ENCODE measurements around the gene CFD.
"Not testable (repeated sequence)": the region's sequence is repeated elsewhere in the genome, so short reads cannot be mapped to it uniquely, and the experiment has no call there.

The CFD gene

DNA sequence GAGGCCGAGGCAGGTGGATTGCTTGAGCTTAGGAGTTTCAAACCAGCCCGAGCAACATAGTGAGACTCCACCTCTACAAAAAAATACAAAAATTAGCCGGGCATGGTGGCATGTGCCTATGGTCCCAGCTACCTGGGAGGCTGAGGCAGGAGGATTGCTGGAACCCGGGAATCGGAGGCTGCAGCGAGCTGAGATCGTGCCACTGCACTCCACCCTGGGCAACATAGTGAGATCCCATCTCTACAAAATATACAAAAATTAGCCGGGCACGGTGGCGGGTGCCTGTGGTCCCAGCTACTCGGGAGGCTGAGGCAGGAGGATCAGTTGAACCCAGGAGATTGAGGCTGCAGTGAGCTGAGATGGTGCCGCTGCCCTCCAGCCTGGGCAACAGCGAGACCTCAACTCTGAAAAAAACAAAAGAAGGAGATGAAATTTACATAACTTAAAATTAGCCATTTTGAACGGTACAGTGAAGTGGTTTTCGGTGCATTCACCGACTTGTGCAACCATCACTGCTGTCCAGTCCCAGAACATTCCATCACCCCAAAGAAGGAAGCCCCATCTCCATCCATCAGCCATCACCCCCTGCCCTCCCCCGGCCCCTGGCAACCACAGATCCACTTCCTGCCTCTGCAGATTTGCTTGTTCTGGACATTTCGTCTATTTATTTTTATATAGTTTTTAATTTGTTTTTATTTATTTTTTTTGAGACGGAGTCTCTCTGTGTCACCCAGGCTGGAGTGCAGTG, 33.4 kb upstream of the CFD start:
- no peak for DNase-seq (ENCODE audit: low read depth in 2 of 2)

- no peak for DNase-seq (ENCODE audit: low read depth in 2 of 2)
Measured at GRCh38 chr19:827314-827709, 32.2 kb upstream of the CFD start.

GRCh38 chr19:827710-828321, 31.6 kb upstream of the CFD start, which contains the start of gene AZU1:
Gene AZU1 (plus strand): TSS chr19:827837. CDS start chr19:827847, 10 bp downstream.
- no peak for DNase-seq (ENCODE audit: low read depth in 2 of 2)

- no peak for DNase-seq (ENCODE audit: low read depth in 2 of 2)
Measured at GRCh38 chr19:829129-829758, 30.2 kb upstream of the CFD start.

DNA sequence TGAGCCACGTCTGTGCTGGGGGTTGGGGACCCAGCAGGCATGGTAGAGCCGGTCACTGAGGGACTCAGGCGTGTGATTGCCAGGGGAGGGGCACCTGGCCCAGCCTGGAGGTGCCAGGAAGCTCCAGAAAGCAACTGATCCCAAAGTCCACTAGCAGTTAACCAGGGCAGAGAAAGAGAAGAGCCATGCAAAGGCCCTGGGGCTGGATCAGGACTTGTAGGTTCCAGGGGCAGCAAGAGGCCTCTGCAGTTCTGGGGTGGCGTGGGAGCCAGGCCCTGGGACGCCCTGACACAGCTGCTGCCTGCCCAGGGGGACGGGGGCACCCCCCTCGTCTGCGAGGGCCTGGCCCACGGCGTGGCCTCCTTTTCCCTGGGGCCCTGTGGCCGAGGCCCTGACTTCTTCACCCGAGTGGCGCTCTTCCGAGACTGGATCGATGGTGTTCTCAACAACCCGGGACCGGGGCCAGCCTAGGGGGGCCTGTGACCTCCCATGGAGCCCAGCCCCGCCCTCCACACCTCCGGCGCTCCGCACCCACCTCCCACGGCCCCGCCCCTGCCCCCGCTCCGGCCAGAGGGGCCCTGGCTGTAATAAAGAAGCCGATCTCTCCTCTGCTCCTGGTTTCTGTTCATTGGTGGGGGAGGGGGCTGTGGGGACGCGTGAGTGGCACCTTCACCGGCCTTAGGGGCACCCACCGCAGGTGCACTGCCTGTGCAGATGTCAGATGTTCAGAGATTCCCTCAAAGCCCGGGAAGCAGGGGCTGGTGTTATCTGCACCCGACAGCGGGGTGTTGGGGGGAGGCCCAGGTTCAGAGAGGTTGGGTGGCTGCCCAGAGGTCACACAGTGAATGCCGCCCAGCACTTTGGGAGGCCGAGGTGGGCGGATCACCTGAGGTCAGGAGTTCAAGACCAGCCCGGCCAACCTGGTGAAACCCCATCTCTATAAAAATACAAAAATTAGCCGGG, 27.8 kb upstream of the CFD start:
- DNase-seq (ENCODE audit: low read depth in 2 of 2) = no peak

- no peak for DNase-seq (ENCODE audit: low read depth in 2 of 2)
Measured at GRCh38 chr19:834216-834615, 25.2 kb upstream of the CFD start.

DNA sequence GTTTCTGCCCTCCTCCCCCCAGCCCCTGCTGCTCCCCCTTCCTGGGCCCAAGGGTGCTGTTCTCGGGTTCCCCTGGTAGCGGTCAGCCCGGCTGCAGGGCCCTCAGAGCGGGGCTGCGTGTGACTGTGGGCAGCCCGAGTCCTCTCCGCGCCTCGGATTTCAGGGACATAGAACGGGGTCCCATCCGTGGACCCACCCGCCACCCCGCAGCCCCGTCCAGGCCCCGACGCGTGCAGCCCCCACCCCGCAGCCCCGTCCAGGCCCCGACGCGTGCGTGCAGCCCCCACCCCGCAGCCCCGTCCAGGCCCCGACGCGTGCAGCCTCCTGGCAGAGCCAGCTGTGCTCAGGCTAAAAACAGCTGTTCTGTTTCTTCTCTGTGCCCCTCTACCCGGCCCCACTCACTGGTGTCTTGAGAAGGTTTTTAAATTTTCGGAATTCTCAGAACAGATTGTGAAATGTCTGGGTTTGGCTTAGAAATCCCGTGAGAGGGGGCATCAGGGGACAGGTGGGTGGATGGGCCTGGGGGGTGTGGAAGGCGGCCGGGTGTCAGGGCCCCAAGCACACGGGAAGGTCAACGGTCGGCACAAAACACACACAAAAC, 24.2 kb upstream of the CFD start:
- no peak for DNase-seq (ENCODE audit: low read depth in 2 of 2)

DNA sequence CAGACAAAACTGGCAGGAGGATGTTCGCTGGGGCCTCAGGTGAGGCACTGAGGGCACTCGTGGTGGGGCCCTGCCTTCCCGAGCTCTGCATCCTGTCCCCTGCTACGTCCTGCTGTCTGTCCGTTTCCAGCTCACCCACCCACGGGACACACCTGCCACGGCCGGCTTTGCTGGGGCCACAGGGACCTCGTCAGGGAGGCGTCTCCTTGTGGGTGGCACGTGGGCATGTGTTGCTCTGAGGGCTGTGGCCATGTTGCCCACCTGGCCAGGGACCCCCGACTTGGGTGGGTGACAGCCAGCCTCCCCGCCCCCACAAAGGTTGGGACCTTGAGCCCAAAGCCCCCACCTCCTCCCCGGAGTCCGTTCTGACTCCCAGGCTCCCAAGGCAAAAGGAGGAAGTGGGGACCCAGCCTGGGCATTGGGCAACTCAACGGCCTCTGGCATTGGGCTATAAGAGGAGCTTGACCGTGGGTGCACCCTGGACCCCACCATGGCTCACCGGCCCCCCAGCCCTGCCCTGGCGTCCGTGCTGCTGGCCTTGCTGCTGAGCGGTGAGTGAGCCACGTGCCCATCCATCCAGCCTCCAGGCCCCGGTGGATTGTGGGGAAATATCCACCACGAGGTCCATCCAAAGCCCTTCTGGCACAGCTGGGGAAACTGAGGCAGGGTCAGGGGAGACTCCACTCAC, 18.8 kb upstream of the CFD start, which contains the start of gene PRTN3:
Gene PRTN3, plus strand, starts transcription at position 481 of the 688 bp plus-strand sequence. Its CDS starts 10 bp downstream, at position 491.
- DNase-seq (ENCODE audit: low read depth in 2 of 2) = no peak

DNA sequence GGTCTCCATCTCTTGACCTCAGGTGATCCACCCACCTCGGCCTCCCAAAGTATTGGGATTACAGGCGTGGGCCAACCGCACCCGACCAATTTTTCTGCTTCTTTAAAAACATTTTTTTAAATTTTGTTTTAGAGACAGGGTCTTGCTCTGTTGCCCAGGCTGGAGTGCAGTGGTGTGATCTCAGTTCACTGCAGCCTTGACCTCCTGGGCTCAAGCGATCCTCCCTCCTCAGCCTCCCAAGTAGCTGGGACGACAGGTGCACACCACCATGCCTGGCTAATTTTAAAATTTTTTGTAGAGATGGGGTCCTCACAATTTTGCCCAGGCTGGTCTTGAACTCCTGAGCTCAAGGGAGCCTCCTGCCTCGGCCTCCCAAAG, 16.7 kb upstream of the CFD start:
- not testable (repeated sequence) for DNase-seq (ENCODE audit: low read depth in 2 of 2)

DNA sequence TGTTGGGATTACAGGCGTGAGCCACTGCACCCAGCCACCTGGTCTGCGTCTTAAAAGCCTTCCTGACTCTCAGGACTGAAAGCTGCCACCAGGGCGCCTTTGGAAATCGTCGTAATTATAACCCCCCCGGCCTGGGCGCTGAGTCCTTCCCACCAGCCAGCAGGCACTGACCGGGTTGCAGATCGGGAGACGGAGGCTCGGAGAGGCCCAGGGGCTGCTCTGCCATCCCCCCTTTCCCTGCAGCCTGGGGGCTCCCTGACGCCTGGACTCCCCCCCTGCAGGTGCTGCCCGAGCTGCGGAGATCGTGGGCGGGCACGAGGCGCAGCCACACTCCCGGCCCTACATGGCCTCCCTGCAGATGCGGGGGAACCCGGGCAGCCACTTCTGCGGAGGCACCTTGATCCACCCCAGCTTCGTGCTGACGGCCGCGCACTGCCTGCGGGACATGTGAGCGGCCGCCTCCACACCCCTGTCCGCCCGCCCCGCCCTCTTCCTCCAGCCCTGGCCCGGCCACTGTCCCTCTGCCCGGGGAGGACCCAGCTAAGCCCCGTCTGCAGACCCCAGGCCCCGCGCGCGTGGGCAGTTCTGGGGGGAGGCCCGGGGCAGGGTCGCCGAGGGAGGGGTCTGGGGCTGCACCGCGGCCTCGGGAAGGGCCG, 16.2 kb upstream of the CFD start:
- no peak for DNase-seq (ENCODE audit: low read depth in 2 of 2)

DNA sequence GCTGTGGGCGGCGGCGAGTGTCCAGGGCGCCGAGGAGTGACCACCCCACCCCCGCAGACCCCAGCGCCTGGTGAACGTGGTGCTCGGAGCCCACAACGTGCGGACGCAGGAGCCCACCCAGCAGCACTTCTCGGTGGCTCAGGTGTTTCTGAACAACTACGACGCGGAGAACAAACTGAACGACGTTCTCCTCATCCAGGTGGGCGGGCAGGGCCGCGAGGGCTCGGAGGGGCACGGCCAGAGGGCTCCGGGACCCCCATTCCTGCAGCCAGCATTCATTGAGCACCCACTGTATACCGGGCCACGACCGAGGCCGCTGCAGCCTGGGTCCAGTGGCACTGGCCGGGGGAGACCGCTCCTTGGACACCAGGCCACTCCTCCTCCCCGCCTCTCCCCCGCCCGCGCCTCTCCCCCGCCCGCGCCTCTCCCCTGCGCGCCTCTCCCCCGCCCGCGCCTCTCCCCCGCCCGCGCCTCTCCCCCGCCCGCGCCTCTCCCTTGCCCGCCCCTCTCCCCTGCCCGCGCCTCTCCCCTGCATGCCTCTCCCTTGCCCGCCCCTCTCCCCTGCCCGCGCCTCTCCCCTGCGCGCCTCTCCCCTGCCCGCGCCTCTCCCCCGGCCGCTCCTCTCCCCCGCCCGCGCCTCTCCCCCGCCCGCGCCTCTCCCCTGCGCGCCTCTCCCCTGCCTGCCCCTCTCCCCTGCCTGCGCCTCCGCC, 15.5 kb upstream of the CFD start:
- DNase-seq (ENCODE audit: low read depth in 2 of 2) = no peak

DNA sequence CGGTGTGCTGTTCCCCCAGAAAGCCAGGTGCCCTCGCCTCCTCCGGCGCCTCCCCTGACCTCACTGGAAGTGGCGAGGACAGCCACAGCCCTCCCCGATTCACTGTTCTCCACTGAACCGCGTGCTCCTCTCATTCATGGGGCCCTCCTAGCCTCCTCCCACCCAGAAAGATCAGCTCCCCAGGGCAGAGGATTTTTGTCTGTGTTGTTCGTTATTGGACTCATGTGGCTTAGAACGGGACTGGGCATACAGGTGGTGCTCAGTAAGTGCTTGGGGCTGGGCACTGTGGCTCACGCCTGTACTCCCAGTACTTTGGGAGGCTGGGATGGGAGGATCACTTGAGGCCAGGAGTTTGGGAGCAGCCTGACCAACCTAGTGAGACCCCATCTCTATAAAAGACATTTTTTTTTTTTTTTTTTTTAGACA, 14.9 kb upstream of the CFD start:
- DNase-seq (ENCODE audit: low read depth in 2 of 2) = no peak

DNA sequence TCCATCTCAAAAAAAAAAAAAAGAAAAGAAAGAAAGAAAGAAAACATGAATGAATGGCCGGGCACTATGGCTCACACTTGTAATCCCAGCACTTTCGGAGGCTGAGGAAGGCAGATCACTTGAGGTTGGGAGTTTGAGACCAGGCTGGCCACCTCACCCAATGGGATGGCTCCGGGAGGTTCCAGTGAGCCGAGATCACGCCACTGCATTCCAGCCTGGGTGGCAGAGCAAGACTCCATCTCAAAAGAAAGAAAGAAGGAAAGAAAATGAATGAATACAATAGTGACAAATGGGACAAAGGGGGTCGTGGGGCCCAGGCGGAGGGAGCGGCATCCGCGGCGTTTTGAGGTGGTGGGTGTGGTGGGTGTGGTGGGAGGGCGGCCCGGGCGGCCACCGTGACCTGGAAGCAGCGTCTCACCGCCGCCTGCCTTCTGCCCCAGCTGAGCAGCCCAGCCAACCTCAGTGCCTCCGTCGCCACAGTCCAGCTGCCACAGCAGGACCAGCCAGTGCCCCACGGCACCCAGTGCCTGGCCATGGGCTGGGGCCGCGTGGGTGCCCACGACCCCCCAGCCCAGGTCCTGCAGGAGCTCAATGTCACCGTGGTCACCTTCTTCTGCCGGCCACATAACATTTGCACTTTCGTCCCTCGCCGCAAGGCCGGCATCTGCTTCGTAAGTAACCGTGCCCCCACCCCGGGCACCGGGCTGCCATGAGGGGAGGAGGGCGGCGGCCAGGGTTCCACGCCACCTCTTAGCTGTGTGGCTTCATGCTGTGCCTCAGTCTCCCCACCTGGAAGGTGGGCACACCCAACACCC, 13.6 kb upstream of the CFD start:
- no peak for DNase-seq (ENCODE audit: low read depth in 2 of 2)

DNA sequence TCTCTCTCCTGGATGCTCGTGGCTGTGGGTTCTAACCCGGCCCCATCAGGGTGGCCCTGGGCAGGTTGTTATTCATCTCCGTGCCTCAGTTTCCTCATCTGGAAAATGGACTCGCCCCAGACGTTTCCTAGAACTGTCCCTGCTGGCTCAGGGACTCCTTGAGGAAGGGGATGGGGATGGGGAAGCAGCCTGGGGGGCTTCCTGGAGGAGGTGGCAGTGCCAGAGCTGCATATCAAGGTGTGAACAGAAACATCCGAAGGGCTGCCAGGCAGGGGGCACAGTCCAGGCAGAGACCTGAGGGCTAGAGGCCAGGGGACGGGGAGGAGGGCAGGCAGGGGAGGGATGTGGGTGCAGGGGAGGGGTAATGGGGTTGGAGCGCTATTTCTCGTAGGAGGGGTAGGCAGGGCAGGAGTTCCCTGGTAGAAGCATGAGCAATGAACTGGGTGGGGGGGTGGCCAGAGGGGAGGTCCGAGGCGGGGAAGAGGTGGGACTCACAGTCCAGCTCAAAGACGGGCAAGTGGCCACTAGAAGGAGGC, 11.0 kb upstream of the CFD start:
- DNase-seq (ENCODE audit: low read depth in 2 of 2) = no peak

GRCh38 chr19:849195-849594, 10.3 kb upstream of the CFD start:
- not testable (repeated sequence) for DNase-seq (ENCODE audit: low read depth in 2 of 2)

DNA sequence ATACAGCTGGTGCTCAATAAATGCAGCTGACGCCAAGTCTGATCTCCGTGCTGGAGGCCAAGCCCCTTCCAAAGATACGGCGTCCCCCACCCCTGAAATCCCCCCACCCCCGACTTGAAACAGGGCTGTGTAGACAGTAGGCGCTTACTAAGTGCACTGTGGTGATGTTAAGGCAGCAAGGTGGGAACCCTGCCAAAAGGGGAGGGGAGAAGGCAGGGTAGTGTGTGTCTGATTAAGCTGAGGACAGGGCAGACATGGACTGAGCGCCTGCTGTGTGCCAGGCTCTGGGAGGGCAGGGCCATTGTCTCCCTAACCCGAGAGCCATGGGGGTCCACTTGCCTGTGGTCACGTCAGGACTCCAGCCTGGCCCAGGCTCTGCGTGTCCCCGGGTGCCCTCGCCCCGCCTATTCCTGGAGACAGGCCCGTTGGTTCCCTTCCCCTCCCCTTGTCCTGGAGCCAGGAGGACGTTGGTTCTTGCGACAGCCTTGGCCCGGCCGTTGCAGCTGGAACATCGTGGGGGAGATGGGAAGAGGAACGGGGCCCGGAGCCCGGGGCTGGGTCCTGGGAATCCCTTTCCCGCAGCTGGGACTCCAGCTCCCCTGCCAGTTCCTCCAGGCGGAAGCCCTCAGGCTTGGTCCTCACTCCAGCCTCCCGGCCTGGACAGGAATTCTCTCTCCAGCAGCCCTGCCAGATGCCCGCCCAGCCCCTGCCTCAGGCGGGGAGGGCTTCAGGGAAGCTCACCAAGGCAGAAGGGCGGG, 9.1 kb upstream of the CFD start:
- no peak for DNase-seq (ENCODE audit: low read depth in 2 of 2)

- no peak for DNase-seq (ENCODE audit: low read depth in 2 of 2)
Measured at GRCh38 chr19:850979-851335, 8.5 kb upstream of the CFD start.

Data from stimulated activated CD4-positive, alpha-beta T cell treated with anti-CD3 and anti-CD28 coated beads, Interleukin-1b, Interleukin-23, amount 100 ng/mL, for 4 hours (primary cell).